HL-60 (cell line): ENCODE data around the gene SSX4B.
"Not testable (repeated sequence)": the region's sequence is repeated elsewhere in the genome, so short reads cannot be mapped to it uniquely, and the experiment has no call there.

Source experiments
- DNase-seq, 2 experiments: peaks; one replicate each; pipeline ENCODE4 v3.0.0-alpha.2; 2010 to 2020; ENCODE audit warnings: low read depth in 1 of 2, low spot score in 1 of 2
- H3K27ac ChIP-seq: fragments of 250-450 bp; sonication (Bioruptor Pico); replicated peaks from 2 replicates; pipeline ENCODE4 v1.5.1; 2020; ENCODE audit warnings: mild to moderate bottlenecking, moderate library complexity
- H3K27me3 ChIP-seq: fragments of 250-450 bp; sonication (Bioruptor Pico); 2 replicates; pipeline ENCODE4 v1.5.1; 2021; ENCODE audit warnings: mild to moderate bottlenecking, moderate library complexity; ENCODE audit not compliant: insufficient read depth, poor library complexity, severe bottlenecking
- H3K4me3 ChIP-seq: replicated peaks from 2 replicates; pipeline ENCODE4 v1.5.1; 2011; ENCODE audit warnings: mild to moderate bottlenecking, control low read depth, low read length; ENCODE audit not compliant: insufficient read depth
- GABPA ChIP-seq: IDR thresholded peaks from 2 replicates; pipeline ENCODE4 v1.6.1; 2012; ENCODE audit warnings: low read depth
- POLR2AphosphoS5 ChIP-seq: IDR thresholded peaks from 2 replicates; pipeline ENCODE4 v1.6.1; 2012; ENCODE audit warnings: low read depth
- SPI1 ChIP-seq: IDR thresholded peaks from 2 replicates; pipeline ENCODE4 v1.6.1; 2012; ENCODE audit warnings: low read depth, mild to moderate bottlenecking, borderline replicate concordance
- long read RNA-seq: library from polyadenylated mRNA; unstranded; transcript quantifications from one replicate; pipeline ENCODE4 v2.0.0, GENCODE V29; 2020
- TF ChIP-seq, protein P1 (sequence below): IDR thresholded peaks from 2 replicates; pipeline ENCODE4 v1.6.1; 2012; ENCODE audit warnings: low read depth; ENCODE audit not compliant: insufficient replicate concordance
- TF ChIP-seq, protein P2 (sequence below): IDR thresholded peaks from one replicate; pipeline ENCODE4 v1.5.1; 2011; ENCODE audit warnings: low read length, control low read depth, inconsistent platforms; ENCODE audit not compliant: insufficient read depth

SSX4B gene, protein sequence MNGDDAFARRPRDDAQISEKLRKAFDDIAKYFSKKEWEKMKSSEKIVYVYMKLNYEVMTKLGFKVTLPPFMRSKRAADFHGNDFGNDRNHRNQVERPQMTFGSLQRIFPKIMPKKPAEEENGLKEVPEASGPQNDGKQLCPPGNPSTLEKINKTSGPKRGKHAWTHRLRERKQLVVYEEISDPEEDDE
- long read RNA-seq: 0 reads

DNA sequence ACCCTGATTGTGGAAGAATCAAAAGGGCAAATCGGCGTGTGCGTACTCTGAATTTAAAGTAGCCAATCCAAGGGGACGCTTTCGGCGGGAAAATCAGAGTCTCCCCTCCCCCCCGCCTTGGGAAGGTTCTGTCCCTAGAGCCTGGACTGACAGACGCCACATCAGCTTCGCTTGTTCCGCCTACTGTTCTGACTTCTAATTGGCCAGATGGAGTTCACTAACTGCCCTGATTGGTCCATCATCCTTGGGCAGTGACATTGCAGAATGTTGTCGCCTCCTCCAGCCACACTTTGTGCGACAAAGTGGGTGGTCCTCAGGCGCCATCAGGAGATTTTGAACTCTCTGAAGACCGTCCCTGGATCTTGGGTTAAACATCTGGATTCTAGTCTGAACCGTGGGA is at the start of gene SSX4B:
TSS of gene SSX4B (minus strand) at position 101 of the 400 bp plus-strand sequence. CDS start 588 bp downstream, outside the sequence.
- not testable (repeated sequence) for DNase-seq, H3K4me3 ChIP-seq, H3K27me3 ChIP-seq, H3K27ac ChIP-seq

DNA sequence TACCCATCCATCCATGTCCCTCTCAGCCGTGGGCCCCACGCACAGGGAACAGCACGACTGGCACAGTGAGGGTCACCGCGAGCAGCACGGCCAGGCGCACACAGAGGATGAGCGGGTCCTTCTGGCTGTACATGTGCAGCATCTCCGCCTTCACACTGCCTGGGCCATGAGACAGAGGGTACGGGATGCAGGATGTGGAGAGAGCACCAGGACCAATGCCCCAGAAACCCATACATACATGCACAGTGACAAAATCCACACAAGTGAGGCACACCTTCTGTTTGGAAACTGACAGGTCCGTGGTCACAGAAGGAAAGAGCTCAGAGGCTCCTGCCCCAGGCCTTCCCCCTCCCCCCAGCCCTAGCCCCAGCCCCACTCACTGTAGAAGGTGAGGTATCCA is 48.8 kb upstream of the SSX4B start:
- no peak for DNase-seq
- H3K27me3 ChIP-seq: no peaks in the 10 kb centered on the region
- H3K27ac ChIP-seq: no peak overlapping the region
- H3K4me3 ChIP-seq: no peak overlapping the region
- TF ChIP-seq POLR2AphosphoS5: no peak
- TF ChIP-seq SPI1: no peak
- TF ChIP-seq, protein P1, sequence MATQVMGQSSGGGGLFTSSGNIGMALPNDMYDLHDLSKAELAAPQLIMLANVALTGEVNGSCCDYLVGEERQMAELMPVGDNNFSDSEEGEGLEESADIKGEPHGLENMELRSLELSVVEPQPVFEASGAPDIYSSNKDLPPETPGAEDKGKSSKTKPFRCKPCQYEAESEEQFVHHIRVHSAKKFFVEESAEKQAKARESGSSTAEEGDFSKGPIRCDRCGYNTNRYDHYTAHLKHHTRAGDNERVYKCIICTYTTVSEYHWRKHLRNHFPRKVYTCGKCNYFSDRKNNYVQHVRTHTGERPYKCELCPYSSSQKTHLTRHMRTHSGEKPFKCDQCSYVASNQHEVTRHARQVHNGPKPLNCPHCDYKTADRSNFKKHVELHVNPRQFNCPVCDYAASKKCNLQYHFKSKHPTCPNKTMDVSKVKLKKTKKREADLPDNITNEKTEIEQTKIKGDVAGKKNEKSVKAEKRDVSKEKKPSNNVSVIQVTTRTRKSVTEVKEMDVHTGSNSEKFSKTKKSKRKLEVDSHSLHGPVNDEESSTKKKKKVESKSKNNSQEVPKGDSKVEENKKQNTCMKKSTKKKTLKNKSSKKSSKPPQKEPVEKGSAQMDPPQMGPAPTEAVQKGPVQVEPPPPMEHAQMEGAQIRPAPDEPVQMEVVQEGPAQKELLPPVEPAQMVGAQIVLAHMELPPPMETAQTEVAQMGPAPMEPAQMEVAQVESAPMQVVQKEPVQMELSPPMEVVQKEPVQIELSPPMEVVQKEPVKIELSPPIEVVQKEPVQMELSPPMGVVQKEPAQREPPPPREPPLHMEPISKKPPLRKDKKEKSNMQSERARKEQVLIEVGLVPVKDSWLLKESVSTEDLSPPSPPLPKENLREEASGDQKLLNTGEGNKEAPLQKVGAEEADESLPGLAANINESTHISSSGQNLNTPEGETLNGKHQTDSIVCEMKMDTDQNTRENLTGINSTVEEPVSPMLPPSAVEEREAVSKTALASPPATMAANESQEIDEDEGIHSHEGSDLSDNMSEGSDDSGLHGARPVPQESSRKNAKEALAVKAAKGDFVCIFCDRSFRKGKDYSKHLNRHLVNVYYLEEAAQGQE: no peak
- TF ChIP-seq GABPA: no peak
- TF ChIP-seq, protein P2, sequence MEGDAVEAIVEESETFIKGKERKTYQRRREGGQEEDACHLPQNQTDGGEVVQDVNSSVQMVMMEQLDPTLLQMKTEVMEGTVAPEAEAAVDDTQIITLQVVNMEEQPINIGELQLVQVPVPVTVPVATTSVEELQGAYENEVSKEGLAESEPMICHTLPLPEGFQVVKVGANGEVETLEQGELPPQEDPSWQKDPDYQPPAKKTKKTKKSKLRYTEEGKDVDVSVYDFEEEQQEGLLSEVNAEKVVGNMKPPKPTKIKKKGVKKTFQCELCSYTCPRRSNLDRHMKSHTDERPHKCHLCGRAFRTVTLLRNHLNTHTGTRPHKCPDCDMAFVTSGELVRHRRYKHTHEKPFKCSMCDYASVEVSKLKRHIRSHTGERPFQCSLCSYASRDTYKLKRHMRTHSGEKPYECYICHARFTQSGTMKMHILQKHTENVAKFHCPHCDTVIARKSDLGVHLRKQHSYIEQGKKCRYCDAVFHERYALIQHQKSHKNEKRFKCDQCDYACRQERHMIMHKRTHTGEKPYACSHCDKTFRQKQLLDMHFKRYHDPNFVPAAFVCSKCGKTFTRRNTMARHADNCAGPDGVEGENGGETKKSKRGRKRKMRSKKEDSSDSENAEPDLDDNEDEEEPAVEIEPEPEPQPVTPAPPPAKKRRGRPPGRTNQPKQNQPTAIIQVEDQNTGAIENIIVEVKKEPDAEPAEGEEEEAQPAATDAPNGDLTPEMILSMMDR: no peak

DNA sequence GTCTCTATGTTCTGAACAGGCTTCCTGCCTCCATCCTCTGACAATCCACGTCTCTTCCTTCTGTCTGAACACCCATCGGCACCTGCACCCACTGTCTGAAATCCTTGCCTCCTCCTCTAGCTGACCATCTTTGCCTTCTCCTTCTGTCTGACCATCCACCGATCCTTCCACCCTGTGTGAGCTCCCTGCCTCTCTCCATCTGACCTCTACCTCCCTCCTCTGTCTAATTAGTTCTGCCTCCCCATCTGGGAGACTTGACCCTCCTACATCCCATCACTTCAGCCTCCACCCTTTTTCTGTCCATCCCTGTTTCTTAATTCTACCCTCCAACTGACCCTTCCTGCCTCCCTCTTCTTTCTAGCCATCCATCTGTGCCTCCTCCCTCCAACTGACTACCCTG is 48.3 kb upstream of the SSX4B start:
- H3K4me3 ChIP-seq: no peak overlapping the region
- no peak for TF ChIP-seq SPI1
- no peak for TF ChIP-seq GABPA
- TF ChIP-seq, protein P2: no peak
- TF ChIP-seq POLR2AphosphoS5: no peak
- TF ChIP-seq, protein P1: no peak
- H3K27ac ChIP-seq: no peak overlapping the region
- DNase-seq: no peak
- no peaks in the 10 kb centered on the region for H3K27me3 ChIP-seq

DNA sequence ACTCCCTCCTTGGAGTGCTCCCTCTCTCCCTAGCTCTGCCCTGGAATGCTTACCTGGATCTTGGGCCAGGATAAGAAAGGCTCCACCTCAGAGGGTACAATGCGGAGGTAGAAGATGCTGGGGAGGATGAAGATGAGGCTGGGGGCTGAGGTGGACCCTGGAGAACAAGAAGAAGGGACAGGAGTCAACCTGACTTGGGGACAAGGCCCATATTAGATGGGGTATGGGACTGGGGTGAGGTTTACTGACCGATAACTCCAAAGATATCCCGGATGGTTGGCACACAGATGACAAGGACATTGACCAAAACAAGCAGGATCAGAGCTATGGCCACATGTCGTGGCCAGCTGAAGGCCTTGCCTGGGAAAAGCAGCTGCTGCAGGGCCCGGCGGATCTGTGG is 47.7 kb upstream of the SSX4B start:
- TF ChIP-seq POLR2AphosphoS5 (no peak), GABPA (no peak), SPI1 (no peak)
- TF ChIP-seq, protein P1: no peak
- TF ChIP-seq, protein P2: no peak
- H3K27me3 ChIP-seq: no peaks in the 10 kb centered on the region
- no peak overlapping the region for H3K4me3 ChIP-seq
- no peak for DNase-seq
- no peak overlapping the region for H3K27ac ChIP-seq
